Natural killer cell (primary cell): Measurements from ENCODE around the gene DUSP23. TPM values are rescaled to one million over a fixed set of nuclear protein-coding genes. Genes with fewer than 3 reads are reported as not detected.

Experiments
- ATAC-seq, 3 donors: fragments of 150-1000 bp in 2 of 3; fragments of 200-7000 bp in 1 of 3; cut with Tn5 transposase; 1 replicate in 1 of 3; 2 replicates in 2 of 3; pipeline ENCODE4 v1.10.0; 2021; ENCODE audit warnings: mild to moderate bottlenecking in 2 of 3, moderate library complexity in 2 of 3
- DNase-seq, 2 donors: peaks; one replicate each; pipeline versions ENCODE4 v3.0.0 to v3.0.0-alpha.2; 2013 to 2021; ENCODE audit warnings: mixed read lengths in 1 of 2
- H3K27ac ChIP-seq: one replicate; pipeline ENCODE4 v1.5.1; 2013; ENCODE audit warnings: mild to moderate bottlenecking, low read length
- H3K27me3 ChIP-seq: one replicate; pipeline ENCODE4 v1.6.1; 2013; ENCODE audit warnings: low read length; ENCODE audit not compliant: control insufficient read depth, insufficient read depth
- H3K36me3 ChIP-seq: one replicate; pipeline ENCODE4 v1.6.1; 2013; ENCODE audit warnings: low read length; ENCODE audit not compliant: control insufficient read depth, insufficient read depth
- H3K4me1 ChIP-seq: one replicate; pipeline ENCODE4 v1.6.1; 2013; ENCODE audit warnings: low read length; ENCODE audit not compliant: control insufficient read depth, insufficient read depth
- H3K4me3 ChIP-seq: one replicate; pipeline ENCODE4 v1.5.1; 2013; ENCODE audit warnings: low read length
- H3K9me3 ChIP-seq: one replicate; pipeline ENCODE4 v1.6.1; 2013; ENCODE audit warnings: low read length; ENCODE audit not compliant: control insufficient read depth, insufficient read depth
- H3K27ac Mint-ChIP-seq, 2 donors: one replicate each; pipeline ENCODE4 v1.8.0; 2022; ENCODE audit warnings: mild to moderate bottlenecking in 2 of 2, mixed read lengths in 2 of 2, moderate library complexity in 1 of 2
- H3K27me3 Mint-ChIP-seq, 2 donors: one replicate each; pipeline ENCODE4 v1.8.0; 2022; ENCODE audit warnings: low read depth in 2 of 2, mixed read lengths in 2 of 2
- H3K36me3 Mint-ChIP-seq: one replicate; pipeline ENCODE4 v1.8.0; 2022; ENCODE audit warnings: mixed read lengths
- H3K4me1 Mint-ChIP-seq, 2 donors: one replicate each; pipeline ENCODE4 v1.8.0; 2022; ENCODE audit warnings: mixed read lengths in 2 of 2
- H3K4me3 Mint-ChIP-seq: one replicate; pipeline ENCODE4 v1.8.0; 2022; ENCODE audit warnings: mild to moderate bottlenecking, moderate library complexity, mixed read lengths
- H3K9me3 Mint-ChIP-seq, 2 donors: one replicate each; pipeline ENCODE4 v1.8.0; 2022; ENCODE audit warnings: mixed read lengths in 2 of 2
- WGBS: methylation state at CpG from one replicate; pipeline ENCODE4 v1.1.7; 2013; ENCODE audit warnings: missing lambda C conversion rate; ENCODE audit not compliant: insufficient coverage; 5-methylcytosine and 5-hydroxymethylcytosine counted together
- intact Hi-C: fragments of 100-400 bp; cut with micrococcal nuclease; formaldehyde crosslinking; loops from one replicate; pipeline ENCODE4 v1.14.2; 2022
- total RNA-seq, 4 donors: library from RNA; stranded (reverse); fragments of 120-200 nt in 1 of 4; gene quantifications; one replicate each; pipeline versions ENCODE4 v1.2.3 to v1.2.4, GENCODE V29; 2013 to 2022
- TF ChIP-seq, protein P1 (sequence below): fragments of 200-600 bp; IDR thresholded peaks from one replicate; pipeline ENCODE4 v1.8.0; 2022; ENCODE audit warnings: antibody characterized with exemption

DUSP23 gene
- total RNA-seq, 3 donors from 2014 or later (not counting 1 experiment from before 2014, with no cell fraction given) = 18.6 to 22.1 (median 21.1) TPM

DNA sequence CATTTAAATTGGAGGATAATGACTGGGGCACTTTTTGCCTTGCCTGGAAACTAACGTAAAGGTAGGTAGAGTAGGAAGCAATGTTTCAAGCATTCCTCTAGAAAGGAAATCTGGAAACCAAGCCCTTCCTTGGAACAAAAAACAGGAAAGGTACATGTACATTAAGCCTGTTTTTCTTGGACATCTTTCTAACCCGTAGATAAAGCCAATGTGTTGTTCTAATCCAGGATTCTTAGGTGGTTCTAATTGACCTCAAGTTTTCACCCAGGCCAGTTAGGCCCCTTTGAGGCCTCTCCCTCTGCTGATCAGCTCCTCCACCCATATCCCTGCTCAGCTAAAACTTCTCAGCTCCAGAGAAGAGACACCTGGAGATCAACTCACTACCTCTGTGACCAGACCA, 6.3 kb upstream of the DUSP23 start:
- TF ChIP-seq, protein P1, sequence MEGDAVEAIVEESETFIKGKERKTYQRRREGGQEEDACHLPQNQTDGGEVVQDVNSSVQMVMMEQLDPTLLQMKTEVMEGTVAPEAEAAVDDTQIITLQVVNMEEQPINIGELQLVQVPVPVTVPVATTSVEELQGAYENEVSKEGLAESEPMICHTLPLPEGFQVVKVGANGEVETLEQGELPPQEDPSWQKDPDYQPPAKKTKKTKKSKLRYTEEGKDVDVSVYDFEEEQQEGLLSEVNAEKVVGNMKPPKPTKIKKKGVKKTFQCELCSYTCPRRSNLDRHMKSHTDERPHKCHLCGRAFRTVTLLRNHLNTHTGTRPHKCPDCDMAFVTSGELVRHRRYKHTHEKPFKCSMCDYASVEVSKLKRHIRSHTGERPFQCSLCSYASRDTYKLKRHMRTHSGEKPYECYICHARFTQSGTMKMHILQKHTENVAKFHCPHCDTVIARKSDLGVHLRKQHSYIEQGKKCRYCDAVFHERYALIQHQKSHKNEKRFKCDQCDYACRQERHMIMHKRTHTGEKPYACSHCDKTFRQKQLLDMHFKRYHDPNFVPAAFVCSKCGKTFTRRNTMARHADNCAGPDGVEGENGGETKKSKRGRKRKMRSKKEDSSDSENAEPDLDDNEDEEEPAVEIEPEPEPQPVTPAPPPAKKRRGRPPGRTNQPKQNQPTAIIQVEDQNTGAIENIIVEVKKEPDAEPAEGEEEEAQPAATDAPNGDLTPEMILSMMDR = no peak
- 81% methylated on average over 2 of the region's 2 CpGs for WGBS

DNA sequence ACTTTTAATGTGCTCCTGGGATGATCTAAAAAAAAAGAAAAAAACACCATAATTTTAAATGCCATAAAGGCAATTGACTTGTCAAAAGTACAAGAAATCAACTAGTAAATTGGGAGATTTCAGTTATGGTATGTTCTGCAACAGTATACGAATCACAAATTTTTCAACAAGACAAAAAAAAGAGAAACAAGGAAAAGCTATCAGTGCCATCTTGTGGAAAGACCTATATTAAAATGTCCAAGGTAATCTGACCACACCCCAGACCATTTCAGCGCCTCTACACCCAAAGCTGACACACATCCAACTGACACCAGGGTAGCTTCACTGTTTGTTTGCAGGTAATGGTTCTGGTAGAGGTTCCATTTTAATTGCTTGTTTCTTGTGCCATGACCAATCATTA, 5.0 kb upstream of the DUSP23 start:
- no peaks in the 10 kb centered on the region for H3K36me3 ChIP-seq
- Mint-ChIP-seq H3K36me3 (no peaks in the 10 kb centered on the region), H3K27ac (no peak overlapping the region), H3K9me3 (no peaks in the 10 kb centered on the region), H3K27me3 (peaks cover 15 to 23% of the 10 kb centered on the region in 2 donors), H3K4me1 (peaks cover 0 to 9% of the 10 kb centered on the region in 2 donors), H3K4me3 (no peak overlapping the region)
- no peak overlapping the region for H3K27ac ChIP-seq
- no peak for ATAC-seq
- intact Hi-C loops = no loop called here
- TF ChIP-seq, protein P1 = no peak
- H3K27me3 ChIP-seq = peaks cover 2% of the 10 kb centered on the region
- no peaks in the 10 kb centered on the region for H3K9me3 ChIP-seq
- no peak overlapping the region for H3K4me3 ChIP-seq
- H3K4me1 ChIP-seq = no peaks in the 10 kb centered on the region
- DNase-seq = no peak
- WGBS = 100% methylated on average over 1 of the region's 2 CpGs

More for the DNA sequence above, 6.3 kb upstream of the DUSP23 start:
- H3K27me3 ChIP-seq = peaks cover 2% of the 10 kb centered on the region
- Mint-ChIP-seq H3K4me1 (no peaks in the 10 kb centered on the region), H3K36me3 (no peaks in the 10 kb centered on the region), H3K9me3 (no peaks in the 10 kb centered on the region), H3K4me3 (no peak overlapping the region), H3K27ac (no peak overlapping the region), H3K27me3 (peaks cover 15 to 25% of the 10 kb centered on the region in 2 donors)
- no peak overlapping the region for H3K4me3 ChIP-seq
- no peak overlapping the region for H3K27ac ChIP-seq
- ATAC-seq = no peak
- no peaks in the 10 kb centered on the region for H3K9me3 ChIP-seq
- intact Hi-C loops = no loop called here
- no peaks in the 10 kb centered on the region for H3K4me1 ChIP-seq
- no peaks in the 10 kb centered on the region for H3K36me3 ChIP-seq
- DNase-seq = no peak

DNA sequence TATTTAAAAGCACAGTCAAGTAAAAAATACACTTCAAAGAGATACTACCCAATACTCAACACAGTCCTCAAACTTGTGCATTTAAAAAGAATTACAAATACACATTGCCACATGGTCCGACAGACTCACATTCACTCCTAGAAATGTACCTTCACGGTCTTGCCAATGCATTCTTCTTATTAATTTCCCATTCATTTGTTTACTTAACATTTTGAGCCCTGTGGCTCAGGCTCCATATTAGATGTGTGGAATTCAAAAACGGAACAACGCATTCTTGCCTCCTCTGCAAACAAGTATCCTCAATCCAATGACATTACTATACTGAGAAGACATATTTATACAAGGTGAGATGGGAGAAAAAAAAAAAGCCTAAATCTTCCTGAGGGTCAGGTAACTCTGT, 2.5 kb upstream of the DUSP23 start:
- H3K27ac ChIP-seq = no peak overlapping the region
- H3K27me3 Mint-ChIP-seq = peaks cover 0 to 12% of the 10 kb centered on the region in 2 donors
- no peak for DNase-seq
- no peaks in the 10 kb centered on the region for H3K36me3 Mint-ChIP-seq
- no peaks in the 10 kb centered on the region for H3K9me3 ChIP-seq
- ATAC-seq = no peak
- TF ChIP-seq, protein P1 = no peak
- no peaks in the 10 kb centered on the region for H3K27me3 ChIP-seq
- no peak overlapping the region for H3K27ac Mint-ChIP-seq
- WGBS = 94% methylated on average over 2 of the region's 4 CpGs
- peaks cover 9 to 24% of the 10 kb centered on the region in 2 donors for H3K4me1 Mint-ChIP-seq
- no peaks in the 10 kb centered on the region for H3K9me3 Mint-ChIP-seq
- no peaks in the 10 kb centered on the region for H3K36me3 ChIP-seq
- intact Hi-C loops = no loop called here
- no peak overlapping the region for H3K4me3 ChIP-seq
- H3K4me3 Mint-ChIP-seq = no peak overlapping the region
- peaks cover 10% of the 10 kb centered on the region for H3K4me1 ChIP-seq

DNA sequence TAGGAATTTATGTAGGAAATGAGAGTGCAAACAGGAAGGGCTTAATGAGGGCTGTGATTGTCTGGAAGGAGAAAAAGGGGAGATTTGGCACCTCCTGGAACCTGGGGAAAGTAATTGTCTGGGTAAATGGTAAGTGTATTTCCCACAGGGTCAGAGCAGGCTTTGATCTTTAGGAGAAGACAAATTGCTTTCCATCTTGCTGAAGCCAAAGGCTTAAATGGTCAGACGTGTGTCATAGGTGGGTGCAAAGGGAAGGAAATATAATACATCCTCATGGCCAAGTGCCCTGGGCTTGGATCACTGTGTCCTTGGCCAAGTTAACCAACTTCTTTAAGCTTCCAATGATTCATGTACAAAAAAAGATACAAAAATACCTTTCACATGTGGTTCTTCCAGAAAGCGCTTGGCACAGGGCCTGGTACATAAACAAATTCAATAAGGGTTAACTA, 1.3 kb upstream of the DUSP23 start:
- H3K4me1 ChIP-seq = peaks cover 10% of the 10 kb centered on the region
- Mint-ChIP-seq H3K27me3 (peaks cover 0 to 6% of the 10 kb centered on the region in 2 donors), H3K4me1 (peaks cover 14 to 29% of the 10 kb centered on the region in 2 donors), H3K4me3 (peak overlapping the region; percentile 87), H3K36me3 (no peaks in the 10 kb centered on the region), H3K9me3 (no peaks in the 10 kb centered on the region), H3K27ac (peak overlapping the region; percentile 17 to 72)
- TF ChIP-seq, protein P1 = no peak
- no peak overlapping the region for H3K27ac ChIP-seq
- WGBS = 91% methylated on average over 2 of the region's 2 CpGs
- H3K4me3 ChIP-seq = no peak overlapping the region
- intact Hi-C loops = no loop called here
- ATAC-seq (no peak), DNase-seq (no peak)
- H3K27me3 ChIP-seq = no peaks in the 10 kb centered on the region
- no peaks in the 10 kb centered on the region for H3K36me3 ChIP-seq
- no peaks in the 10 kb centered on the region for H3K9me3 ChIP-seq
